GM18511 (cell line): Measurements from ENCODE around the gene FAM171A2.

ENCODE experiments used
- ATAC-seq: cut with Tn5 transposase; IDR thresholded peaks from one replicate; pipeline ENCODE4 v1.9.1; 2021; ENCODE audit warnings: mild to moderate bottlenecking, moderate library complexity; ENCODE audit not compliant: unreplicated experiment

Gene FAM171A2

GRCh38 chr17:44362459-44362948 lies 1.1 kb downstream of the FAM171A2 start:
- ATAC-seq, result no peak

DNA sequence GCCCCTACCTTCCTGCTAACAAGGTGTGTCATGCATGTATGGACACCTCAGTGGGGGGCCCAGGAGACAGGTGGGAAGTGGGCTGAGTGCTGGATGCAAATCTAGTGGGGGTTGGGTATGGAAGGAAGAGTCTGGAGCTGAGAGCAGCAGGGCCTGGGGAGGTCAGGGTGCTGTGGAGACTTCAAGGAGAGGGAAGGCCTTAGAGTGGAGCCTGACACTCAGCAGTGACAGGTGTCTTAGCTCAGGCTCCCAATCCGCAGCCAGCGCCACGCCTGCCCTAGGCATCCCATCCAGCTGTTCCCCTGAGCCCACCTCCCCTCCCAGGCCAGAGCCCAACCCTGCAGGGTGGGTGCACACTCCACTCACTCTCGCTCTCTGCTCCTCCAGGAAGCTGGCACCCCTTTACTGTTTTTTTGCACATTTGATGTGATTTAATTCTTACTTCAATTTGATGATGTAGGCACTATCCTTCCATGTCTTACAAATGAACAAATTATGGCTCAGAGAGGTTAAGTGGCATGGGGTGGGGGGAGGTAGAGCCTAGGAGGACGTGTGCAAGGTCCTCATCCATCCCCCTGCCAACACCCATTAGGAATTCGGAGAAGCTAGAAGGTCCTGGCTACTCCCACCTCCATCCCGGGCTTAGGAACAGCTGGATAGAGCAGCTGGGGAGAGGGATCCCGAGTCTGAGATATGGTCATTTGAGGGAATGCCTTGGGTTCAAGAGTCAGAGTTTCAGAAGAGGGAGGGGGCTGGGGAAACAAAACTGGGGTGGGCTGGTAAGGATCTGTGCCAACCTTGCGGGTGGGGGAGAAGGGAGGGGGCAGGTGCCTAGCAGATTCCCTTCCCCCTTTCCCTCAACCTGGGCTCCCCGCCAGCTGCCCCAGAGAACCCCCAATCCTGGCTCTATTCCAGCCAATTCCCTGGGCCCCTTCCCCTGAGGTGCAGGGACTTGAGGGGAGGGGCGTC lies 2.1 kb downstream of the FAM171A2 start:
- no peak for ATAC-seq

- no peak for ATAC-seq
Observed at GRCh38 chr17:44360826-44361225, 2.8 kb downstream of the FAM171A2 start.

DNA sequence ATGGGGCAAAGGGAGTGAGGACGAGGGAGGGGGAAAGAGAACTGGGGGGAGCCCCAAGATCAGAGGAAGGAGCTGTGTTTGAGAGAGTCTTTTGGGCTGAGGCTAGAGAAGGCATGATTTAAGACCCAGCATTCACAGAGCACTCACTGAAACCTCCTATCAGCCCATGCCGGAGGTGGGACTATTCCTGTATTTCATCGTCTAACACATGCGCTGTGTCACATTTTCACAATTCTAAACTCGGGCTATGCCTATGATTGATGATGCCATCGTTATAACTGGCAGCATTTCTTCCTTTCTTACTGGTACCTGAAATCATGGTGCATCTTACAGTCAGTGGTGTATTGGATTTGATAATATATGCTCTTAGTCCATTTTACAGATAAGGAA lies 3.5 kb downstream of the FAM171A2 start:
- no peak for ATAC-seq

GRCh38 chr17:44359458-44360143 lies 4.1 kb downstream of the FAM171A2 start:
- ATAC-seq, result no peak

DNA sequence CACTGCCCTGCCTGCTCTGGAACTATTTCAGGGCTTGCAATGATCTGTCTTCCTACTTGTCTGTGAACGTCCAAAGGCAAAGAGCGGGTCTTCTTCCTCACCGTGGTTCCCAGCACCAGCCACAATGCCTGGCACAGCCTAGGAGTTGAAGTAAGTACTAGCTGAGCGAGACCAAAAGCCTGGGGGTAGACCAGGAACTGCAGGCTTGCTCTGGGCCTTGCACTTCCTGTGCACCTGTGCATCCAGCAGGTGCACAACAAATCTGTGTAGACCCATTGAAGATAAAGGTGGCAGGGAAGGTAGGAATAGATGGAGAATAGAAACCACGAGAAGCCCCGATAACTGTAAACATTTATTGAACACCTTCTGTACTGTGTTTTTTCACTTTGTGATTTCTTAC lies 4.6 kb downstream of the FAM171A2 start:
- no peak for ATAC-seq

- no peak for ATAC-seq
Observed at GRCh38 chr17:44358066-44358465, 5.6 kb downstream of the FAM171A2 start.

- no peak for ATAC-seq
Observed at GRCh38 chr17:44356241-44356640, 7.4 kb downstream of the FAM171A2 start.

- no peak for ATAC-seq
Observed at GRCh38 chr17:44355642-44356099, 8.0 kb downstream of the FAM171A2 start.

DNA sequence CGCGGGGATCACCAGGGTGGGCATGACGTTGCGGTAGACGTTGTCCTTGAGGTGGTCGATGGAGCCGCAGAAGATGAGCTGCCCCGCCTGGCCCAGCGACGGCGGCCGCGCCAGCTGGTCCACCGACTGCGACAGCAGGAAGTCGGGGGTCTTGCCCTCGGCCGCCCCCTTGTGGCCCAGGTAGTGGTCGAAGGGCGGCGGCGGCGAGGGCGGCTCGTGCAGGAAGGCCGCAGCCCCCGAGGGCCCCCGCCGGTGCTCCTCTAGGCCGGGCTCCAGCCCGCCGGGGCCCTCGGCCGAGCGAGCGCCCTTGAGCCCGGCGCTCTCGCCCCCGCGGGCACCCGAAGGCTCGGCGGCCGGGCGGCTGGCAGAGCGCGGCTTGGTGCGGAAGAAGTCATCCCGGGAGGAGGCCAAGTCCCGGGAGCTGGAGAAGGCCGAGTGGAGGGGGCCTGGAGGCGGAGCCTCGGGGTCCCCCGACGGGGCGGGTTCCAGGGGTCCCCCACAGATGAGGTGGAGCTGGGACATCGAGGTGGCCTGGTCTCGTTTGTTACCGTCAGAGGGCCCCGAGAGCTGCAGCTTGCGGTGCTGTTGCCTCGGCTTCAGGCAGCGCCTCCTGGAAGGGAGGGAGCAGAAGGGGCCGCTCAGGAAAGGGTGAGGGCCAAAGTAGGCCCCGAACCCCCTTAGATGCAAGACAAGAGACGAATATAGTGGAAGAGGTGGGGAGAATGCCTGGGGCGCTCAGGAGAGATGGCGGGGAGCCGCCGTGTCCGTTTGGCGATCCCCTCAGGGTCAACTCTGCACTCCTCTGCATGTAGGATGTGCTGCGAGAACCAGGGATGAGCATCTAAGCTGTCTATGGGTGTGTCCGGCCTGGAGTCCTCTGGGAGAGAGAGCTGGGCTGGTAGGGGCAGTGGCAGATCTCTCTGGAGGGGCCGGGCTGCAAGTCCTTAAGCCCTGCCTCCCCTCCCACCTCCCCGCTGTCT lies 8.8 kb downstream of the FAM171A2 start:
- no peak for ATAC-seq

DNA sequence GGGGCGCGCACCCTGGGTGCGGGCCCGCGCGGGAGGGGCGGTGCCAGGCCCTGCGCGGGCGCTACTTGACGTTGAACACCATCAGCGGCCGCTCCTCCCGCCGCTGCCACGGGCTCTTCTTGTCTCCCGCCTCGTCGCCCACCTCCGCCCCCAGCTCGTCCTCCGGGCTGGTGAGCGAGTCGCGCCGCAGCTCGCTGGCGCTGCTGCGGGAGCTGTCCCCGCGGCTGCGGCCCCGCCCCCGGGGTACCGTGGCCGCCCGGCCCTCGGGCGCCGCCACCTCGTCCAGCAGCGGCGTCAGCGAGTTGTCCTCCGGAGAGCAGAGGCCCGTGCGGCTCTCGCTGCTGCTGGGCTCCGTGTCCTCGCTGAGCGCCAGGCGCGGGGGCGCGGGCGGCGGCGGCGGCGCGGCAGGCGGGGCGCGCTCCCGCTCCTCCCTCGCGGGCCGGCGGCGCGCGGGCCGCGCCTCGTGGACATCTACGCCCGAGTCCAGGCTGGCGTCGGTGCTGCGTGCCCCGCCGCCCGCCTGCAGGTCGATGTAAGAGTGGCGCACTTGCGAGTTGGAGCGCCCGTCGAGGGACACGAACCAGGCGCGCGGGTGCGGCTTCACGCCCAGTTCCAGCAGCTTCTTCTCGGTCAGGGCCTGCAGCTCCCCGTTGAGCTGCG lies 9.9 kb downstream of the FAM171A2 start:
- no peak for ATAC-seq

DNA sequence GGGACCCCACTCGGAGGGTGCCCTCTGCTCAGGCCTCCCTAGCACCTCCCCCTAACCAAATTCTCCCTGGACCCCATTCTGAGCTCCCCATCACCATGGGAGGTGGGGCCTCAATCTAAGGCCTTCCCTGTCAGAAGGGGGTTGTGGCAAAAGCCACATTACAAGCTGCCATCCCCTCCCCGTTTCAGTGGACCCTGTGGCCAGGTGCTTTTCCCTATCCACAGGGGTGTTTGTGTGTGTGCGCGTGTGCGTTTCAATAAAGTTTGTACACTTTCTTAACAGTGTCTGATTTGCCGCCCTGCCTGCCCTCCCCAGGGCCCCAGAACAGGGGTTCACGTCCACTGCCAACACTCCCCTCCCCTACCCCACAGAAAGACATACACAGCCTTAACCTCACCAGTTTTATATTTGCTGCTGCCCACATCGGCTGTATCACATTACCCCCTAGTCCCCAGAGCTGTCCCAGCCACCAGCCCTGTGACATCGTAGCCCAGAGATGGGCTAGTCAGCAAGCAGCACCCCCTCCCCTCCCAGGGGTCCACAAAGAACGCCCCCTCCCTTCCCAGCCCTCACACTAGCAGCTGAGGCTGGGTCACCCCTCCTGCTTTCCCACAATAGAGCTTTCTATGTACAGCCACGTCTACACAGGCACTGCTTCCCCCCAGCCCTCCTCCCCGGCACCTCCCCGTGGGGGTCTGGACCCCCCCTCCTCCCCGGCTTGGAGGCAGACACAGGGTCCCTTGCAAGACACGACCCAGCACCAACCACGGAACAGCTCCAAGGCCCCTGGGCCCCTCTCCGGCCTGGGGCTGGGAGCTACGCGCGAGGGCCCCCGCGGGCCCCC lies 10.6 kb downstream of the FAM171A2 start:
- no peak for ATAC-seq

GRCh38 chr17:44351961-44352827 lies 11.5 kb downstream of the FAM171A2 start:
- ATAC-seq, result no peak

DNA sequence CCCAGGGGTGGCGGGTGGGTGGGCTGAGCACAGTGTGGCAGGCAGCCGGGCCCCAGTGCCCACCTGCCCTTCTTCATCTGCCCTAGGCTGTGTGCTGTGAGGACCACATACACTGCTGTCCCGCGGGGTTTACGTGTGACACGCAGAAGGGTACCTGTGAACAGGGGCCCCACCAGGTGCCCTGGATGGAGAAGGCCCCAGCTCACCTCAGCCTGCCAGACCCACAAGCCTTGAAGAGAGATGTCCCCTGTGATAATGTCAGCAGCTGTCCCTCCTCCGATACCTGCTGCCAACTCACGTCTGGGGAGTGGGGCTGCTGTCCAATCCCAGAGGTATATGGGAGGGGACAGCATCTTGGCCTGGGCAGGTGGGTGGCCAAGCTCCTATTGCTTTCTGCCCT lies 12.2 kb downstream of the FAM171A2 start:
- ATAC-seq, result no peak

DNA sequence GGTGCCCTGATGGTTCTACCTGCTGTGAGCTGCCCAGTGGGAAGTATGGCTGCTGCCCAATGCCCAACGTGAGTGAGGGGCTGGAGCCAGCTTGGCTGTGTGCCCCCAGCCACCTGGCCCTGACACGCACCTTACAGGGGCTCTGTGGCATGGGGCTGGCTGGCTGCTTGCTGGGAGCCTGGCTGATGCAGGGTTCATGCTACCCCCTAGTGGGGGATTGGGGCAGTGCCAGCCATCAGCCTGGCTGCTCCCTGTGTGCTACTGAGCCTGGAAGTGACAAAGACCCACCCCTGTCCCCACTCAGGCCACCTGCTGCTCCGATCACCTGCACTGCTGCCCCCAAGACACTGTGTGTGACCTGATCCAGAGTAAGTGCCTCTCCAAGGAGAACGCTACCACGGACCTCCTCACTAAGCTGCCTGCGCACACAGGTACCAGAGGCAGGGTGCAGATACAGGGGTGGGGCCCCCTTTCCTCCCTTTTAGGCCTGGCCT lies 12.9 kb downstream of the FAM171A2 start:
- no peak for ATAC-seq

- ATAC-seq, result no peak
Observed at GRCh38 chr17:44349553-44350070, 14.0 kb downstream of the FAM171A2 start.

- ATAC-seq, result no peak
Observed at GRCh38 chr17:44348988-44349364, 14.7 kb downstream of the FAM171A2 start.
